WTC11 (cell line): Measurements from ENCODE around the gene CHRNA1. TPM values are rescaled to one million over a fixed set of nuclear protein-coding genes. Genes with fewer than 3 reads are reported as not detected.

ENCODE experiments used
- ATAC-seq: fragments of 200-7000 bp; cut with Tn5 transposase; 2 replicates; pipeline ENCODE4 v1.10.0; 2021; ENCODE audit warnings: mild to moderate bottlenecking, moderate library complexity
- CTCF ChIA-PET: fragments of 300-600 bp; sonication (Branson Sonifier 250); formaldehyde crosslinking; loops from one replicate; lab custom pipeline; 2021; ENCODE audit warnings: antibody characterized with exemption; lab: Charles Lee
- POLR2A ChIA-PET: fragments of 350-600 bp; sonication (Branson Sonifier 250); formaldehyde crosslinking; loops from one replicate; lab custom pipeline; 2021; ENCODE audit warnings: antibody characterized with exemption; lab: Charles Lee
- DNase-seq: peaks from one replicate; pipeline ENCODE4 v3.0.0; 2021; ENCODE audit warnings: low spot score
- H3K27ac Mint-ChIP-seq: 2 replicates; pipeline ENCODE4 v1.8.0; 2021; ENCODE audit warnings: mixed read lengths
- H3K27me3 Mint-ChIP-seq: 2 replicates; pipeline ENCODE4 v1.8.0; 2021; ENCODE audit warnings: low read depth, mild to moderate bottlenecking, moderate library complexity, mixed read lengths
- H3K36me3 Mint-ChIP-seq: 2 replicates; pipeline ENCODE4 v1.8.0; 2021; ENCODE audit warnings: mixed read lengths
- H3K4me1 Mint-ChIP-seq: 2 replicates; pipeline ENCODE4 v1.8.0; 2022; ENCODE audit warnings: mixed read lengths
- H3K4me3 Mint-ChIP-seq: 2 replicates; pipeline ENCODE4 v1.8.0; 2021; ENCODE audit warnings: mild to moderate bottlenecking, moderate library complexity, mixed read lengths
- H3K9me3 Mint-ChIP-seq: 2 replicates; pipeline ENCODE4 v1.8.0; 2021; ENCODE audit warnings: mixed read lengths
- EMX1 ChIP-seq: fragments of 250-450 bp; sonication (Bioruptor Pico); IDR thresholded peaks from 2 replicates; pipeline ENCODE4 v1.8.0; 2021; ENCODE audit warnings: mild to moderate bottlenecking
- JAZF1 ChIP-seq: fragments of 250-450 bp; sonication (Bioruptor Pico); IDR thresholded peaks from 2 replicates; pipeline ENCODE4 v1.9.0; 2021; ENCODE audit warnings: moderate library complexity, mild to moderate bottlenecking, inconsistent platforms
- NFE2L1 ChIP-seq: sonication (generic); formaldehyde crosslinking; IDR thresholded peaks from 2 replicates; pipeline ENCODE4 v1.8.1; 2023; ENCODE audit warnings: missing genetic modification reagents
- SMAD4 ChIP-seq: sonication (generic); formaldehyde crosslinking; IDR thresholded peaks from 2 replicates; pipeline ENCODE4 v1.8.0; 2022; ENCODE audit warnings: mild to moderate bottlenecking, missing genetic modification reagents
- SP1 ChIP-seq: sonication (generic); formaldehyde crosslinking; conservative IDR thresholded peaks from 2 replicates; pipeline ENCODE4 v1.8.1; 2022; ENCODE audit warnings: missing genetic modification reagents
- TP53 ChIP-seq: sonication (generic); formaldehyde crosslinking; IDR thresholded peaks from 2 replicates; pipeline ENCODE4 v1.8.1; 2023; ENCODE audit warnings: mild to moderate bottlenecking, missing genetic modification reagents
- ZNF317 ChIP-seq: sonication (generic); formaldehyde crosslinking; IDR thresholded peaks from 2 replicates; pipeline ENCODE4 v1.8.1; 2023; ENCODE audit warnings: low read depth, mild to moderate bottlenecking, moderate library complexity, missing genetic modification reagents, borderline replicate concordance
- ZNF416 ChIP-seq: fragments of 250-450 bp; sonication (Bioruptor Pico); IDR thresholded peaks from 2 replicates; pipeline ENCODE4 v1.9.0; 2021; ENCODE audit warnings: mild to moderate bottlenecking, inconsistent platforms
- ZNF671 ChIP-seq: fragments of 250-450 bp; sonication (Bioruptor Pico); IDR thresholded peaks from 2 replicates; pipeline ENCODE4 v1.8.0; 2021; ENCODE audit warnings: mild to moderate bottlenecking
- total RNA-seq: library from RNA; stranded (reverse); gene quantifications from 3 replicates; pipeline ENCODE4 v1.2.3, GENCODE V29; 2021
- TF ChIP-seq, protein P1 (sequence below): sonication (generic); formaldehyde crosslinking; IDR thresholded peaks from 2 replicates; pipeline ENCODE4 v1.8.1; 2023; ENCODE audit warnings: mild to moderate bottlenecking, missing genetic modification reagents
- TF ChIP-seq, protein P2 (sequence below): sonication (generic); formaldehyde crosslinking; IDR thresholded peaks from 2 replicates; pipeline ENCODE4 v1.8.0; 2022; ENCODE audit warnings: mild to moderate bottlenecking, missing genetic modification reagents
- TF ChIP-seq, protein P3 (sequence below): sonication (generic); formaldehyde crosslinking; IDR thresholded peaks from 2 replicates; pipeline ENCODE4 v1.8.1; 2022; ENCODE audit warnings: mild to moderate bottlenecking, missing genetic modification reagents, moderate library complexity, borderline replicate concordance
- TF ChIP-seq, protein P4 (sequence below): sonication (generic); formaldehyde crosslinking; IDR thresholded peaks from 2 replicates; pipeline ENCODE4 v1.8.0; 2022; ENCODE audit warnings: mild to moderate bottlenecking, missing genetic modification reagents
- TF ChIP-seq, protein P5 (sequence below): sonication (generic); formaldehyde crosslinking; IDR thresholded peaks from 2 replicates; pipeline ENCODE4 v1.8.1; 2023; ENCODE audit warnings: mild to moderate bottlenecking, missing genetic modification reagents
- TF ChIP-seq, protein P6 (sequence below): fragments of 250-450 bp; sonication (Bioruptor Pico); IDR thresholded peaks from 2 replicates; pipeline ENCODE4 v1.9.0; 2021; ENCODE audit warnings: mild to moderate bottlenecking
- TF ChIP-seq, protein P7 (sequence below): sonication (generic); formaldehyde crosslinking; conservative IDR thresholded peaks from 2 replicates; pipeline ENCODE4 v1.8.1; 2022; ENCODE audit warnings: mild to moderate bottlenecking, missing genetic modification reagents
- TF ChIP-seq, protein P8 (sequence below): sonication (generic); formaldehyde crosslinking; IDR thresholded peaks from 2 replicates; pipeline ENCODE4 v1.8.1; 2022; ENCODE audit warnings: low read depth, missing genetic modification reagents, borderline replicate concordance
- TF ChIP-seq, protein P9 (sequence below): sonication (generic); formaldehyde crosslinking; conservative IDR thresholded peaks from 2 replicates; pipeline ENCODE4 v1.8.1; 2023; ENCODE audit warnings: mild to moderate bottlenecking, low read depth, missing genetic modification reagents, moderate library complexity
- TF ChIP-seq, protein P10 (sequence below): fragments of 250-450 bp; sonication (Bioruptor Pico); IDR thresholded peaks from 2 replicates; pipeline ENCODE4 v1.9.0; 2021; ENCODE audit warnings: moderate library complexity, mild to moderate bottlenecking, inconsistent platforms, borderline replicate concordance

CHRNA1 gene
- total RNA-seq, 1 experiment from 2014 or later = not detected

DNA sequence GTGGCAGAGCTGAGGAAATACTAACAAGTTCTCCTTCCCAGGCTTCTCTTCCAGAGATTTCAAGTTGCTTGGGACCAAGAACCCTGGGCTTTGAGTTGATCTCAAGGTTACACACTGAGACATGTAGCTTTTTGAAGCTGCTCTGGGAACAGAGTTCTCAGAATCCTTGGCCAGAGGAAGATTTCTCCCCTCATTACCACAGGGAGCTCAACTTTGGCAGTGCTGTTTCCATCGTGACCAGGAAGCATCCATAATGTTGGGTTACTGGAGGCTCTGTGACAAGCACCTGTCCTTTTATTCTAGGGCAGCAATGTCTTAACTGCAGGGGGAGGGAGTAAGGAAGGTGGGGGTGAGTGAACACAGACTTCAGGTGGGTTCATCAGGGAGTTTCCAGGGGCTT lies 41.5 kb upstream of the CHRNA1 start:
- Mint-ChIP-seq H3K4me3 (no peak overlapping the region), H3K27ac (no peak overlapping the region), H3K36me3 (peaks cover 17% of the 10 kb centered on the region)
- no peak for ATAC-seq
- POLR2A ChIA-PET = interaction anchor here (0.7 kb wide), 1 partner anchor 21 kb away, joined by 3 read pairs; no protein-coding TSS in a partner anchor
- TF ChIP-seq NFE2L1 (CRISPR knock-in tag) (no peak), TP53 (no peak), EMX1 (CRISPR knock-in tag) (no peak), SMAD4 (CRISPR knock-in tag) (no peak), ZNF671 (CRISPR knock-in tag) (no peak), ZNF317 (CRISPR knock-in tag) (no peak), ZNF416 (no peak)
- TF ChIP-seq, protein P1, sequence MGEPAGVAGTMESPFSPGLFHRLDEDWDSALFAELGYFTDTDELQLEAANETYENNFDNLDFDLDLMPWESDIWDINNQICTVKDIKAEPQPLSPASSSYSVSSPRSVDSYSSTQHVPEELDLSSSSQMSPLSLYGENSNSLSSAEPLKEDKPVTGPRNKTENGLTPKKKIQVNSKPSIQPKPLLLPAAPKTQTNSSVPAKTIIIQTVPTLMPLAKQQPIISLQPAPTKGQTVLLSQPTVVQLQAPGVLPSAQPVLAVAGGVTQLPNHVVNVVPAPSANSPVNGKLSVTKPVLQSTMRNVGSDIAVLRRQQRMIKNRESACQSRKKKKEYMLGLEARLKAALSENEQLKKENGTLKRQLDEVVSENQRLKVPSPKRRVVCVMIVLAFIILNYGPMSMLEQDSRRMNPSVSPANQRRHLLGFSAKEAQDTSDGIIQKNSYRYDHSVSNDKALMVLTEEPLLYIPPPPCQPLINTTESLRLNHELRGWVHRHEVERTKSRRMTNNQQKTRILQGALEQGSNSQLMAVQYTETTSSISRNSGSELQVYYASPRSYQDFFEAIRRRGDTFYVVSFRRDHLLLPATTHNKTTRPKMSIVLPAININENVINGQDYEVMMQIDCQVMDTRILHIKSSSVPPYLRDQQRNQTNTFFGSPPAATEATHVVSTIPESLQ (CRISPR knock-in tag) = no peak
- TF ChIP-seq, protein P2, sequence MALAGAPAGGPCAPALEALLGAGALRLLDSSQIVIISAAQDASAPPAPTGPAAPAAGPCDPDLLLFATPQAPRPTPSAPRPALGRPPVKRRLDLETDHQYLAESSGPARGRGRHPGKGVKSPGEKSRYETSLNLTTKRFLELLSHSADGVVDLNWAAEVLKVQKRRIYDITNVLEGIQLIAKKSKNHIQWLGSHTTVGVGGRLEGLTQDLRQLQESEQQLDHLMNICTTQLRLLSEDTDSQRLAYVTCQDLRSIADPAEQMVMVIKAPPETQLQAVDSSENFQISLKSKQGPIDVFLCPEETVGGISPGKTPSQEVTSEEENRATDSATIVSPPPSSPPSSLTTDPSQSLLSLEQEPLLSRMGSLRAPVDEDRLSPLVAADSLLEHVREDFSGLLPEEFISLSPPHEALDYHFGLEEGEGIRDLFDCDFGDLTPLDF (CRISPR knock-in tag) = no peak
- TF ChIP-seq, protein P3, sequence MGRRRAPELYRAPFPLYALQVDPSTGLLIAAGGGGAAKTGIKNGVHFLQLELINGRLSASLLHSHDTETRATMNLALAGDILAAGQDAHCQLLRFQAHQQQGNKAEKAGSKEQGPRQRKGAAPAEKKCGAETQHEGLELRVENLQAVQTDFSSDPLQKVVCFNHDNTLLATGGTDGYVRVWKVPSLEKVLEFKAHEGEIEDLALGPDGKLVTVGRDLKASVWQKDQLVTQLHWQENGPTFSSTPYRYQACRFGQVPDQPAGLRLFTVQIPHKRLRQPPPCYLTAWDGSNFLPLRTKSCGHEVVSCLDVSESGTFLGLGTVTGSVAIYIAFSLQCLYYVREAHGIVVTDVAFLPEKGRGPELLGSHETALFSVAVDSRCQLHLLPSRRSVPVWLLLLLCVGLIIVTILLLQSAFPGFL (CRISPR knock-in tag) = no peak
- TF ChIP-seq, protein P4, sequence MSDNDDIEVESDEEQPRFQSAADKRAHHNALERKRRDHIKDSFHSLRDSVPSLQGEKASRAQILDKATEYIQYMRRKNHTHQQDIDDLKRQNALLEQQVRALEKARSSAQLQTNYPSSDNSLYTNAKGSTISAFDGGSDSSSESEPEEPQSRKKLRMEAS = no peak
- TF ChIP-seq, protein P5, sequence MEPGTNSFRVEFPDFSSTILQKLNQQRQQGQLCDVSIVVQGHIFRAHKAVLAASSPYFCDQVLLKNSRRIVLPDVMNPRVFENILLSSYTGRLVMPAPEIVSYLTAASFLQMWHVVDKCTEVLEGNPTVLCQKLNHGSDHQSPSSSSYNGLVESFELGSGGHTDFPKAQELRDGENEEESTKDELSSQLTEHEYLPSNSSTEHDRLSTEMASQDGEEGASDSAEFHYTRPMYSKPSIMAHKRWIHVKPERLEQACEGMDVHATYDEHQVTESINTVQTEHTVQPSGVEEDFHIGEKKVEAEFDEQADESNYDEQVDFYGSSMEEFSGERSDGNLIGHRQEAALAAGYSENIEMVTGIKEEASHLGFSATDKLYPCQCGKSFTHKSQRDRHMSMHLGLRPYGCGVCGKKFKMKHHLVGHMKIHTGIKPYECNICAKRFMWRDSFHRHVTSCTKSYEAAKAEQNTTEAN (CRISPR knock-in tag) = no peak
- TF ChIP-seq, protein P6, sequence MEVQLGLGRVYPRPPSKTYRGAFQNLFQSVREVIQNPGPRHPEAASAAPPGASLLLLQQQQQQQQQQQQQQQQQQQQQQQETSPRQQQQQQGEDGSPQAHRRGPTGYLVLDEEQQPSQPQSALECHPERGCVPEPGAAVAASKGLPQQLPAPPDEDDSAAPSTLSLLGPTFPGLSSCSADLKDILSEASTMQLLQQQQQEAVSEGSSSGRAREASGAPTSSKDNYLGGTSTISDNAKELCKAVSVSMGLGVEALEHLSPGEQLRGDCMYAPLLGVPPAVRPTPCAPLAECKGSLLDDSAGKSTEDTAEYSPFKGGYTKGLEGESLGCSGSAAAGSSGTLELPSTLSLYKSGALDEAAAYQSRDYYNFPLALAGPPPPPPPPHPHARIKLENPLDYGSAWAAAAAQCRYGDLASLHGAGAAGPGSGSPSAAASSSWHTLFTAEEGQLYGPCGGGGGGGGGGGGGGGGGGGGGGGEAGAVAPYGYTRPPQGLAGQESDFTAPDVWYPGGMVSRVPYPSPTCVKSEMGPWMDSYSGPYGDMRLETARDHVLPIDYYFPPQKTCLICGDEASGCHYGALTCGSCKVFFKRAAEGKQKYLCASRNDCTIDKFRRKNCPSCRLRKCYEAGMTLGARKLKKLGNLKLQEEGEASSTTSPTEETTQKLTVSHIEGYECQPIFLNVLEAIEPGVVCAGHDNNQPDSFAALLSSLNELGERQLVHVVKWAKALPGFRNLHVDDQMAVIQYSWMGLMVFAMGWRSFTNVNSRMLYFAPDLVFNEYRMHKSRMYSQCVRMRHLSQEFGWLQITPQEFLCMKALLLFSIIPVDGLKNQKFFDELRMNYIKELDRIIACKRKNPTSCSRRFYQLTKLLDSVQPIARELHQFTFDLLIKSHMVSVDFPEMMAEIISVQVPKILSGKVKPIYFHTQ (CRISPR knock-in tag) = no peak
- TF ChIP-seq, all 79 proteins: peak for 0
- peaks cover 15% of the 10 kb centered on the region for H3K4me1 Mint-ChIP-seq
- CTCF ChIA-PET = interaction anchor here (1.3 kb wide), 1 partner anchor 34 kb away, joined by 3 read pairs; no protein-coding TSS in a partner anchor
- no peaks in the 10 kb centered on the region for H3K9me3 Mint-ChIP-seq
- DNase-seq = no peak
- no peaks in the 10 kb centered on the region for H3K27me3 Mint-ChIP-seq

DNA sequence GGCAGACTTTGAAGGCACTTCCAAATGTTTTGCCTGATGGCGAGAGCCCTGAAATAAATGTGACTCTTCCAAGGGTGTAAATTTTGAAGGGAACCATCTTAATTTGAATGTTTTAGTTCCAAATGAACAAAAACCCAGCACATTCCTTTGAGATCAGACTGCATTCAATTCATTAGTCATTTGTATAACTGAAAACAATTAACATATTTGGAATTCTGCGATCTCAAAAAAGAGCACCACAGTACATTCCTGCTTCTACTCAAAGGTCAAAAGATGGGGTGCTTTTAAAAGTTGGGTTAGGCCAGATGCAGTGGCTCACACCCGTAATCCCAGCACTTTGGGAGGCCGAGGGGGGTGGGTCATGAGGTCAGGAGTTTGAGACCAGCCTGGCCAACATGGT lies 38.2 kb upstream of the CHRNA1 start:
- ATAC-seq = no peak
- Mint-ChIP-seq H3K36me3 (peaks cover 22% of the 10 kb centered on the region), H3K27me3 (no peaks in the 10 kb centered on the region), H3K4me3 (no peak overlapping the region), H3K27ac (no peak overlapping the region), H3K4me1 (peaks cover 14% of the 10 kb centered on the region), H3K9me3 (no peaks in the 10 kb centered on the region)
- CTCF ChIA-PET = no interaction called here
- DNase-seq = no peak
- POLR2A ChIA-PET = no interaction called here
- TF ChIP-seq JAZF1 = no peak
- no peak for TF ChIP-seq SP1 (CRISPR knock-in tag)
- TF ChIP-seq, protein P7, sequence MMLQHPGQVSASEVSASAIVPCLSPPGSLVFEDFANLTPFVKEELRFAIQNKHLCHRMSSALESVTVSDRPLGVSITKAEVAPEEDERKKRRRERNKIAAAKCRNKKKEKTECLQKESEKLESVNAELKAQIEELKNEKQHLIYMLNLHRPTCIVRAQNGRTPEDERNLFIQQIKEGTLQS (CRISPR knock-in tag) = no peak
- no peak for TF ChIP-seq TP53
- TF ChIP-seq, protein P8, sequence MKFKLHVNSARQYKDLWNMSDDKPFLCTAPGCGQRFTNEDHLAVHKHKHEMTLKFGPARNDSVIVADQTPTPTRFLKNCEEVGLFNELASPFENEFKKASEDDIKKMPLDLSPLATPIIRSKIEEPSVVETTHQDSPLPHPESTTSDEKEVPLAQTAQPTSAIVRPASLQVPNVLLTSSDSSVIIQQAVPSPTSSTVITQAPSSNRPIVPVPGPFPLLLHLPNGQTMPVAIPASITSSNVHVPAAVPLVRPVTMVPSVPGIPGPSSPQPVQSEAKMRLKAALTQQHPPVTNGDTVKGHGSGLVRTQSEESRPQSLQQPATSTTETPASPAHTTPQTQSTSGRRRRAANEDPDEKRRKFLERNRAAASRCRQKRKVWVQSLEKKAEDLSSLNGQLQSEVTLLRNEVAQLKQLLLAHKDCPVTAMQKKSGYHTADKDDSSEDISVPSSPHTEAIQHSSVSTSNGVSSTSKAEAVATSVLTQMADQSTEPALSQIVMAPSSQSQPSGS (CRISPR knock-in tag) = no peak
- TF ChIP-seq, protein P9, sequence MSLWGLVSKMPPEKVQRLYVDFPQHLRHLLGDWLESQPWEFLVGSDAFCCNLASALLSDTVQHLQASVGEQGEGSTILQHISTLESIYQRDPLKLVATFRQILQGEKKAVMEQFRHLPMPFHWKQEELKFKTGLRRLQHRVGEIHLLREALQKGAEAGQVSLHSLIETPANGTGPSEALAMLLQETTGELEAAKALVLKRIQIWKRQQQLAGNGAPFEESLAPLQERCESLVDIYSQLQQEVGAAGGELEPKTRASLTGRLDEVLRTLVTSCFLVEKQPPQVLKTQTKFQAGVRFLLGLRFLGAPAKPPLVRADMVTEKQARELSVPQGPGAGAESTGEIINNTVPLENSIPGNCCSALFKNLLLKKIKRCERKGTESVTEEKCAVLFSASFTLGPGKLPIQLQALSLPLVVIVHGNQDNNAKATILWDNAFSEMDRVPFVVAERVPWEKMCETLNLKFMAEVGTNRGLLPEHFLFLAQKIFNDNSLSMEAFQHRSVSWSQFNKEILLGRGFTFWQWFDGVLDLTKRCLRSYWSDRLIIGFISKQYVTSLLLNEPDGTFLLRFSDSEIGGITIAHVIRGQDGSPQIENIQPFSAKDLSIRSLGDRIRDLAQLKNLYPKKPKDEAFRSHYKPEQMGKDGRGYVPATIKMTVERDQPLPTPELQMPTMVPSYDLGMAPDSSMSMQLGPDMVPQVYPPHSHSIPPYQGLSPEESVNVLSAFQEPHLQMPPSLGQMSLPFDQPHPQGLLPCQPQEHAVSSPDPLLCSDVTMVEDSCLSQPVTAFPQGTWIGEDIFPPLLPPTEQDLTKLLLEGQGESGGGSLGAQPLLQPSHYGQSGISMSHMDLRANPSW = no peak
- TF ChIP-seq, protein P10, sequence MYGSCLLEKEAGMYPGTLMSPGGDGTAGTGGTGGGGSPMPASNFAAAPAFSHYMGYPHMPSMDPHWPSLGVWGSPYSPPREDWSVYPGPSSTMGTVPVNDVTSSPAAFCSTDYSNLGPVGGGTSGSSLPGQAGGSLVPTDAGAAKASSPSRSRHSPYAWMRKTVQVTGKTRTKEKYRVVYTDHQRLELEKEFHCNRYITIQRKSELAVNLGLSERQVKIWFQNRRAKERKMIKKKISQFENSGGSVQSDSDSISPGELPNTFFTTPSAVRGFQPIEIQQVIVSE (CRISPR knock-in tag) = no peak
